GM13976 (cell line): ENCODE results near the gene B4GALT1.
"Not testable (repeated sequence)": the region's sequence is repeated elsewhere in the genome, so short reads cannot be mapped to it uniquely, and the experiment has no call there.

Source experiments
- DNase-seq: peaks from one replicate; pipeline ENCODE4 v3.0.0; 2012; ENCODE audit warnings: low spot score
- CTCF ChIP-seq: IDR thresholded peaks from 2 replicates; pipeline ENCODE4 v1.5.1; 2012; ENCODE audit warnings: borderline replicate concordance, mild to moderate bottlenecking; ENCODE audit not compliant: insufficient read depth; ENCODE audit errors: extremely low read depth, missing control alignments, control extremely low read depth
- in situ Hi-C: fragments of 300-500 bp; cut with MboI; formaldehyde crosslinking; loops from one replicate; pipeline ENCODE4 v1.12.0; 2022; ENCODE audit warnings: low sequenced_read_pairs, mixed read lengths, inconsistent platforms; ENCODE audit not compliant: unreplicated experiment

The B4GALT1 gene

DNA sequence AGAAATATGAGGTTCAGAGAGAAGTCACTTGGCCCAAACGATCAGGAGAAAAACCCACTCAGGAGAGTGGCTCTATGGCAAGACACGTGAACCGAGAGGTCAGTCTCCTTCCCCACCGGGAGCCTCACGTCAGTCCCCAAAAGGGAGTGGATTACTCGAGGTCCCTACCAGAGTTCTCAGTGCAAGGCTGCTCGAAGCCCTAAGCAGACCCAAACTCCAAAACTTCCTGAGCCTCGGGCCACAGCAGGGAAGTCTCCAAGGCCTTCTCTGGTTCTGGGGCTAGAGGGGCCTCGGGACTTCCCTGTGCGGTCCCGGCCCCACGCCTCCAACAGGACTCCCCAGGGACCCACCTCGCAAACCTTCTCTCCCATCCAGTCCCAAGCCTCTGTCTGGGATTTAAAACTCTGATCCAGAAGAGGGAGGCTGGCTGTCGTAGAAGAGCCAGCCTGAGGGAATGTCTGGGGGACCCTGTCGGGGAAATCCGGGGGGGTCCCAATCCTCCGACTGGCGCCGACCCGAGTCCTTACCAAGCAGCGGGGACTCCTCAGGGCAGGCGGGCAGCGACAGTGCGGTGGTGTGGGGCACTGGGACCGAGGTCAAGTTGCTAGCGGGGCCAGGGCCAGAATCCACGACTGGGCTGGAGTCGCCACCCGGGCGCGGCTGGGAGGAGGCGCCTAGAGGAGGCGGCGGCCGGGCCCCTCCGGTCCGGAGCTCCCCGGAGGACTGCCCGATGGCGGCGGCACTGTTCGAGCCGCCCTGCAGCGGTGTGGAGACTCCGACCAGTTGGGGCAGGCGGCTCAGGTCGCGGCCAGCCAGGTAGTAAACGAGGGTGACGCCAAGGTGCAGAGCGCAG lies 679 bp downstream of the B4GALT1 start:
- in situ Hi-C loops, result no loop called here
- TF ChIP-seq CTCF, result no peak
- no peak for DNase-seq

DNA sequence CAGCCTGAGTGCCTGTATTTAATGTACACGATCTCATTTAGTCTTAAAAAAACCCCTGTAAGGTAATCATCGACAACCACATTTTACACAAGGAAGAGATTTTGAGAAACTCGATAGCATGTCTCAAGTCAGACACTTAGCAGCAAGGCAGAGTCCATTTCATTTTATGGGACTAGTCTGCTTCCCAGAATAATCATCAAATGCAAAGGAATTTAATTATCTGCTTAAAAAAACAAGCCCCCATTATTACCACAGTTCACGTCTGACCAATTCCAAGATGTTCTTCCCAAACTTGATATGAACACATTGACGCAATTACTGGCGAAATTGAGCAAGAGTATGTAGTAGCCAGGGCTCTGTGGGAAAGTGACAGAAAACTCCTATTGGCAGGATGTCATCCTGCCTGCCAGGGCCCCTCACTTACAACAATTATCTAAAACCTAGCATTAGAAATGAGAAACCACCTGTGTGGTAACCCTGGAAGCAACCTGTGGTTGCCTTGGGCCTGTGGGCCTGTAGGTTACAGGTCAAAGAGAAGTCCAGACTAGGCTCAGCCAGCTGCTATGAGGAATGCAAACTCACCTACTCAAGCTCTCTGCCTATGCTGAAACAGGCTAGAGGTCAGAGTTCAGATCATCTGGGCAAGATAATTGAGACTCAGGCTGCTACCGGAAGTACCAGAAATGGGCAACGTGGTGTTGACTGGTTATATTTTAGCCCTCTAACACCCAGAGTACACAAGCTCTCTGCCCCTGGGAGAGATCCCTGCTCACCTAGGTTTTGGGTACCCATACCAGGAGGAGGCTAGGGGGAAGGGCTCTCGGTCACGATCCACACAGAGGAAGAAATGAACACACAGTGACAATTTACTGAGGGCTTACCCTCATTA lies 1.6 kb downstream of the B4GALT1 start:
- in situ Hi-C loops, result no loop called here
- TF ChIP-seq CTCF, result no peak
- DNase-seq, result no peak

- in situ Hi-C loops, DNase-seq: not testable (repeated sequence)
These were observed 2.2 kb downstream of the B4GALT1 start for GRCh38 chr9:33164921-33165262.

GRCh38 chr9:33164138-33164809 lies 2.9 kb downstream of the B4GALT1 start:
- peak; percentile 60 for DNase-seq
- in situ Hi-C loops, result no loop called here
- no peak for TF ChIP-seq CTCF

DNA sequence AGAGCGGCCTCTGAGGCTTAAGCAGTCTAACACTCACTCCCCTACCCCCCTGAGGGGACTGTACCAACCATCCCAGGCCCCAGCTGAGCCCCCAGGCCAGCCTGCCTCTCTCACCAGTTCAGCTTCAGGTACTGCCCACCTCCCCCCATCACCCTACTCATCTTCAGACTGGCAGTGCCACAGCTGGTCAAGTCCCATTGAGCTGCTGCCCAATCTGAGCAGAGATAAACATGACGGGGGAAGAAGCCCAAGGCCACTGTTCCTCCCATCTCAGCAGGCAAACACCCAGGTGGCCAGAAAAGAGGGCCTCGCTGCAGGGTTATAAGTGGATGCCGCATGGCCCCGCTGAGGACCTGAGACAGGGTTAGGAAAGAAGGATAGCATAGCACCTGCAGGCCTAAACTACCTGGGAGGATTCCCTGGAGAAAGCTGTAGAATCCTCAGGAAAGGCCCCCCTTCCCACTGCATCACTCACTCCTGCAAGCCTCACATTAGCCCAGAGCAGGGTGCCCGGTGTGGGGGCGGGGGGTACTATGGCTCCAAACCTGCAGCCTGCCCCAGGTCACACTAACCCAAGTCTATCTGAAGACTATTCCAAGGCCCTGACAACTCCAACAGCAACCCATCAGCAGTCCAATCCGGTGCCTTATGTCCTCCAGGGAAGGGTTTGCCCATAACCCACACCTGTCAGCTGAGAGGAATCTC lies 3.6 kb downstream of the B4GALT1 start:
- DNase-seq, result no peak
- no peak for TF ChIP-seq CTCF
- in situ Hi-C loops, result no loop called here

- DNase-seq, result no peak
- in situ Hi-C loops, result no loop called here
These were observed 4.3 kb downstream of the B4GALT1 start for GRCh38 chr9:33162721-33163311.

More at GRCh38 chr9:33162721-33163311, 4.3 kb downstream of the B4GALT1 start:
- TF ChIP-seq CTCF, result no peak
